Measurements from ENCODE around the gene PKMYT1.

Gene PKMYT1

DNA sequence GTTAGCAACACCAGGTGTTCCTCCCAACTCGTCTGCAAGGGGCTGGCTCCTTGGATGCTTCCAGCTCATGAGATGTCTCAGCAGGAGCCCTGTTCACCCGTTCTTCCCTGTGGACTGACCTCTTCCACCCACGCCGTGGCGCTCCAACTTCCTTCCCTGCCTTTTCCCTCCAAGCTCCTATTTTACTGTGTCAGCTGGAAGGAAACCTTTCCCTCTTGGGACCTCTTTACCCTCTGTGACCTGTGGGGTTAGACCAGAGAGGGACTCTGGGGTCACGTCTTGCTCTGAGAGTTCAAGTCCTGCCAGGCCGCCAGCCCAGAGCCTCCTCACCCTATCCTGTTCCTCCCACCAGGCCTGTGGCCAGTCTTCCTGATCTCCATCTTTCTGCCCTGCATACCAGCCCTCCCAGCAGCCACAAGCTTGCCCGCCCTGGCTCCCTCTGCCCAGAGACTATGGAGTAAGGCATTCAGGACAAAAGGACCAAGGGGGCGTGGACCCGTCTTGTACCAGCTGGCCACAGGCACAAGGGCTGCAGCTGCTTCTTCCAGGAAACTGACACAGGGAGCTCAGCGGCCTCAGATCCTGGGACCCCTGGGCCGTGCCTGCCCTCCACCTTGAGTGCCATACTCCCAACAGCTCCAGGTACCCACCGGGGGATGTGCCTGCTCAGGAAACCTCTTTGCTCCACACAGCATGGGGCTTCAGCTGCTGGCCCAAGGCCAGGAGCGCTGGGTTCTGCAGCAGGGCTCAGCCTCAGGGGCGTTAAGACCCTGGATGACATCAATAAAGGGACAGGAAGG lies 8.1 kb downstream of the PKMYT1 start:
- no peak for DNase-seq

DNA sequence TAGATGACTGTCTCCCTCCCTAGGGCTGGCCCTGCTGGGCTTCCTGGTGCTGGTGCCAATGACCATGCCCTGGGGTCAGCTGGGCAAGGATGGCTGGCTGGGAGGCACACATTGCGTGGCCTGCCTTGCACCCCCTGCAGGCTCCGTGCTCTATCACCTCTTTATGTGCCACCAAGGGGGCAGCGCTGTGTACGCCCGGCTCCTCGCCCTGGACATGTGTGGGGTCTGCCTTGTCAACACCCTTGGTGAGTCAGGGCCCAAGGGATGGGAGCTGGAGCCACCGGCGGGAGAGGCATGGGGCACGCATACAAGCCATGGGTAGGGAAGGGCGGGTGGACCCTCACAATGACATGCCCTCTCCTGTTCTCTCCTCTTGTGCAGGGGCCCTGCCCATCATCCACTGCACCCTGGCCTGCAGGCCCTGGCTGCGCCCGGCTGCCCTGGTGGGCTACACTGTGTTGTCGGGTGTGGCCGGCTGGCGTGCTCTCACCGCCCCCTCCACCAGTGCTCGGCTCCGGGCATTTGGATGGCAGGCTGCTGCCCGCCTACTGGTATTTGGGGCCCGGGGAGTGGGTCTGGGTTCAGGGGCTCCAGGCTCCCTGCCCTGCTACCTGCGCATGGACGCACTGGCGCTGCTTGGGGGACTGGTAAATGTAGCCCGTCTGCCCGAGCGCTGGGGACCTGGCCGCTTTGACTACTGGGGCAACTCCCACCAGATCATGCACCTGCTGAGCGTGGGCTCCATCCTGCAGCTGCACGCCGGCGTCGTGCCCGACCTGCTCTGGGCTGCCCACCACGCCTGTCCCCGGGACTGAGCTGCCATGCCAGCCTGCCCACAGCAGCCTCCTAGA lies 8.9 kb downstream of the PKMYT1 start:
- DNase-seq = no peak

DNA sequence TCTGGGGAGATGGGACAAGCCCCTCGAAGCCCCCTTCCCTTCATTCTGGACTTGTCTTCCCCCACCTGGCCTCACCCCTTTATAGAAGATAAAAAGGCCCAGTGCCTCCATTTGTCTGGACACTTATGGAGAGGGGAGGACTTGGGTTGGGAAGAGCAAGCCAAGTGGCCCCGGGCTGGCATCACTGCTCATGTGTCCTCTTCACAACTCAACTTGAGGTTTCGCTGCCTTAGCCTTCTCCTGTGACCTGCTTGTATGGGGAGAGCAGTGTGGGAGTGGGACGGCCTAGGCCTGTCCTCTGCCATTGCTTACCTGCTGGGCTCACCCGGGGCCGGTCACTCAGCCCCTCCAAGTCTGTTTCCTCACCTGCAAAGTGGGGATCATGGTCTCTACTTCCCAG lies 9.7 kb downstream of the PKMYT1 start:
- no peak for DNase-seq

DNA sequence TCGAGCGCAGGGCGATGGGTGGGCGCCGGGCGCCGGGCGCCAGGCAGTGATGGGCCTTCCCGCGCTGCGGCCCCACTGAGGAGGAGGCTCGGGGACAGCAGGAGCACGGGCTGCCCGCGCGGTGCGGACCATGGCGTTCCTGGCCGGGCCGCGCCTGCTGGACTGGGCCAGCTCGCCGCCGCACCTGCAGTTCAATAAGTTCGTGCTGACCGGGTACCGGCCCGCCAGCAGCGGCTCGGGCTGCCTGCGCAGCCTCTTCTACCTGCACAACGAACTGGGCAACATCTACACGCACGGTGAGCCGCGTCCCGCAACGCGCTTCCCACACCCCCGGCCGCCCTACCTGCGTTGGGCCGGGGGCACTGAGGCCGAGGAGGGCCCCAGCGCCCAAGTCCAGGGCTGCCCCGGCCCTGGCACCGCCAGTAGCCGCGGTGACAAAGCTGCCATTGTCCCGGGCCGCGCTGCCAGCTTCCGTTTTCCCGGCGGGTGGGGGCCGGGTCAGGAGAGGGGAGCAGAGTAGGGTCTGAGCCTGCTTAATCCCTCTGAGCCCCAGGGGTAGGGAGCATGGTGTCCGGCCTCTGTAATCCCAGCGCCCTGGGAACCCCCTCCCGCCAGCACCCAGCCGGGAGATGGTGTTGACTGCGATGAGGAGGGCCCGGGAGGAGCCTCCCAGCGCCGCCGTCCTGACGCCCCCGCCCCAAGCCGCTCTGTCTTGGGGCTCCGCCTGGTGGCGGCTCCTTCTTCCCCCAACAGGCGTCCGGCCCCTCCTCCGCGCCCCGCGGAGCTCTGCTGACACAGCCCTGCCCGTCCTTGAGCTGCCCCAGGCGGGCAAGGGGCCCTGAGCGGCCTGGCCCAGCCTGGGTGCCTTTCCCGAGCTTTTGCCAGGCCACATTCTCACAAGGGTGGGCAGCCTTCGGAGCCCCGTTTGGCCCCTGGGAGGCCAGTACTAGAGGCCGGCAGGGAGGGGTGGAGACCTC lies 10.4 kb downstream of the PKMYT1 start:
- peak; percentile 45 to 62 for DNase-seq

DNA sequence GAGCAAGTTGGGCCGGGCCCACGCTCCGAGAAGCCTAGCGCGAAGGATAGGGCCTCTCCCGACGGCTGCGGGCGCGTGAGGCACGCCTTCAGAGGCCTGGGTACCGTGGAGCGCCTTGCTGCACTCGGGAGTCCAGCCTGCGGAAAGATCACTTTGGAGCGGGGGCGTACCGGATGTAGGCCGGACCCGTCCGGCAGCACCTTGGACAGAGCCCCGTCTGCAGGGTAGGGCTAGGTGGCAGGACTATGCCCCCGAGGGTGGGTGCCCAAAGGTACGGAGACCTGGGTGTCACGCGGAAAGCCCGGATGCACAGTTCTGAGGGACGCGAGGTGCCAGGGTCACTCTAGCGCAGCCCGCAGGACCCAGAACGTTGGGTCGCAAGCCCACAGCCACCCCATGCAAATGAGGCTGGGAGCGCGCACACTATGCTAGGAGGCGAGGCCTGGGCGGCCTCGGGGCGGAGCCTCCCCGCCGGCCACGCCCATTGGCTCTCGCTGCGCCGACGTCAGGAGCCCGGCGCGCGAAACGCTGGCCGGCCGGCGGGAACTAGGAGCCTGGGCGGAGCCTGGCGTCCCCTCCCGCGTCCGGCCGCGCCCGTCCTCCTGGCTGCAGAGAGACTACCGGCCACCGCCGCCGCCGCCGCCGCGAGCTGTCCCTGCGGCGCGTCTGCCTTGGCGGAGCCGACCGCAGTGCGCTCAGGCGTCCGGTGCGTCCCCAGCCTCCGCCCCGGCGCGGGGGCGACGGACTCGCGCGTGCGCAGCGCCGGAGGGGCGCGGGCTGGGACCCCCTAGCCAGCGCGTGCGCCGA lies 11.3 kb downstream of the PKMYT1 start, which contains the start of gene PAQR4:
Gene PAQR4 (plus strand): TSS at position 611 of the 807 bp plus-strand sequence. CDS start 327 bp downstream, outside the sequence.
- DNase-seq = peak; percentile 75 to 93

DNA sequence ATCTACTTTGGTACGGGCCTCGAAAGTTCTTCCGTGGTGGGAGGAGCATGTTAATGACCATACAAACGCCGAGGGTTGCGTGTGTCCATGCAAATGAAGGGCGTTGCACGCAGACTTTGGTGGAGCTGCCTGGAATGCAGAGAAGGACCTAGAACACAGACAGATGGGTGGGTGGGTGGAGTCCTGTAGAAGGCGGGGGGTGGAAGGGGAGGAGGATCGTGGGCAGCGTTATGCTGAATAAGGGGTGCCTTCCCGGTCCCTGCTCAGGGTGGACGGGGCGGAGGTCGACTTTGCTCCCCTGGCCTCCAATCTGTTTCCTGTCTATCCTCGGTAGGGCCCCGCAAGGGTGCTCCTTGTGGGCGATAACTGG lies 11.9 kb downstream of the PKMYT1 start:
- no peak for DNase-seq

DNA sequence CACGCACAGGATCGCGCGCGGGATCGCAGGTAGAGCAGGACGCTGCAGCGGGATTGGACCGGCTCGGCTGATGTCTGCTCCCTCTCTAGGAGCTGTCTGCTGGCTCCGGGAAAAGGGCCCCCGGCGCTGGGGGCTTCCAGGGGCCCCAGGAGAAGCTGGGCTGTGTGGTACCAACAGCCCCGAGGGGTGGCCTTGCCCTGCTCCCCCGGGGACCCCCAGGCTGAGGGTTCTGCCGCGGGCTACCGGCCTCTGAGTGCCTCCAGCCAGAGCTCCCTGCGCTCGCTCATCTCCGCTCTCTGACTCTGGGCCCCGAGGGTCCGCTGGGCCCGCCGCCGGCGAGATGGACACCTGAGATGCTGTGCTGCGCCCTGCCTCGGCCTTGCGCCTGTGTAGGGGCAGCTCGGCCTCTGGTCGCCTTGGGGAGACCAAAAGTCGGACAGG lies 12.5 kb downstream of the PKMYT1 start:
- DNase-seq = no peak

DNA sequence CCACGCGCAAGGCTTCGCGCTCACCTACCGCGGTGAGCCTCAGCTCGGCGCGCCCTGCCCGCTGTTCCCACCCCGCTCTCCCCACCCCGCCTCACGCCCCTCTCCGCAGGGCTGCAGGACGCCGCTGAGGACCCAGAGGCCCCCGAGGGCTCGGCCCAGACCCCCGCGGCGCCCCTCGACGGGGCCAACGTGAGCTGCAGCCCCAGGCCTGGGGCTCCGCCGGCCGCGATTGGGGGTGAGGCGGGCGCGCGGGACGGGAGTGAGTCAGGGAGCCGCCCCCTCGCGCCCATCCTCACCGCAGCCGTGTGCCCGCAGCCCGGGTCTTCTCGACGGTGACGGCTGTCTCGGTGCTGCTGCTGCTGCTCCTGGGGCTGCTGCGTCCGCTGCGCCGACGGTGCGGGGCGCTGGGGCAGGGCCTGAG lies 13.0 kb downstream of the PKMYT1 start:
- no peak for DNase-seq

DNA sequence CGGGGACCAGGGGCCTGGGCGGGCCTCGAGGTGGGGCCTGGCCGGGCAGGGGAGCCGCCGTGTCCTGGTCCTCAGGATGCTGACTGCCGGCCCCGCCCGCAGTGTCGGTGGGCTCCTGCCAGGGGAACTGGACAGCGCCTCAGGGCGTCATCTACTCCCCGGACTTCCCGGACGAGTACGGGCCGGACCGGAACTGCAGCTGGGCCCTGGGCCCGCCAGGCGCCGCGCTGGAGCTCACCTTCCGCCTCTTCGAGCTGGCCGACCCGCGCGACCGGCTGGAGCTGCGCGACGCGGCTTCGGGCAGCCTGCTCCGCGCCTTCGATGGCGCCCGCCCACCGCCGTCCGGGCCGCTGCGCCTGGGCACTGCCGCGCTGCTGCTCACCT lies 13.4 kb downstream of the PKMYT1 start:
- DNase-seq = no peak

DNA sequence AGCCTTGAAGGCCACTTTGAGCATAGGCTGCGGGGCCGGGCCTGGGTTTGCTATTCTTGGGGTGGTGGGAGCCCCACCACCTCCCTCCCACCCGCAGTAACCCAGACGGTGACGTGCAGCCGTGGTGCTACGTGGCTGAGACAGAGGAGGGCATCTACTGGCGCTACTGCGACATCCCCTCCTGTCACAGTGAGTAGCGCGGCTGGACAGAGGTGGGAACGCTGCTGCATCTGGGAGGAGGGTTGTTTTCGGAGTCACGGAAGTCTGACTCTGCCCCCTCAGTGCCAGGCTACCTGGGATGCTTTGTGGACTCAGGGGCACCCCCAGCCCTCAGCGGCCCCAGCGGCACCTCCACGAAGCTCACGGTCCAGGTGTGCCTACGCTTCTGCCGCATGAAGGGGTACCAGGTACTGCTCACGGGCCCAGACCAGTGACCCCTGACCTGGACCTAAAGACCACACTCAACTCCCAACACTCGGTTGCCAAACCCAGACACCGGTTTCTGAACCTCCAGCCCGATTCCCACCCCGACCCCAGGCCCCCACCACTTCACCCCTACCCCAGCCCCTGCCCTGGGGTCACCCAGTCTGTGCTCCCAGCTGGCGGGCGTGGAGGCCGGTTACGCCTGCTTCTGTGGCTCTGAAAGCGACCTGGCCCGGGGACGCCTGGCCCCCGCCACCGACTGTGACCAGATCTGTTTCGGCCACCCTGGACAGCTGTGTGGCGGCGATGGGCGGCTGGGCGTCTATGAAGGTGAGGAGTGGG lies 14.0 kb downstream of the PKMYT1 start:
- no peak for DNase-seq

DNA sequence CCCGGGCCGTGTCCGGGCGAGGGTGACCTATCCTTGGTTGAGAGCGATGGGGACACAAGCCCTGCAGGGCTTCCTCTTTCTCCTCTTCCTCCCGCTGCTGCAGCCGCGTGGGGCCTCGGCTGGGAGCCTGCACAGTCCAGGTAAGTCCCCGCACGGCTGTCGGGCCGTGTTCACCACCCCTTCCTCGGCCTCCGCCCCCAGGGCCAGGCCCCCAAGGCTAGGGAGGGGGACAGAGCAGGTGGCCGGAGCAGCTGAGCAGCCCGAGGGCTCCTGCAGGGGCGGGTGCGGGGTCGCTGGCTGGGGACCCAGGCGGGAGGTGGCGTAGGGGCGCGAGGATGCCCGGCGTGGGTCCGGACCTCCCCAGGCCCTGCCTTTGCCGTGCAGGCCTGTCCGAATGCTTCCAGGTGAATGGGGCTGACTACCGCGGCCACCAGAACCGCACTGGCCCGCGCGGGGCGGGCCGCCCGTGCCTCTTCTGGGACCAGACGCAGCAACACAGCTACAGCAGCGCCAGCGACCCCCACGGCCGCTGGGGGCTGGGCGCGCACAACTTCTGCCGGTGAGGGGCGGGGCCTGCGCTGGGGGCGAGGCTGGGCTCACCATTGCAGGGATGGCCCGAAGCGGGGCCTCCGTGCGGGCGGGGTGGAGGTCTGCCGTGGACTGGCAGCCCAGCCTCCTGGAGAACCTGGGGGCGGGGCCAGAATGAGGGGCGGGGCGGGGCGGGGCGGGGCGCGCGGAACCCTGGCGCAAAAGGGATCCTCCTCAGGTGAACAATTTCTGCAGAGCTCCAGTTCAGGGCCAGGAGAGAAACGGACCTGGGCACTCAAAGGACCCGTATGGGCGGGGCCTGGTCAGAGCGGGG lies 15.5 kb downstream of the PKMYT1 start:
- peak; percentile 69 to 88 for DNase-seq

DNA sequence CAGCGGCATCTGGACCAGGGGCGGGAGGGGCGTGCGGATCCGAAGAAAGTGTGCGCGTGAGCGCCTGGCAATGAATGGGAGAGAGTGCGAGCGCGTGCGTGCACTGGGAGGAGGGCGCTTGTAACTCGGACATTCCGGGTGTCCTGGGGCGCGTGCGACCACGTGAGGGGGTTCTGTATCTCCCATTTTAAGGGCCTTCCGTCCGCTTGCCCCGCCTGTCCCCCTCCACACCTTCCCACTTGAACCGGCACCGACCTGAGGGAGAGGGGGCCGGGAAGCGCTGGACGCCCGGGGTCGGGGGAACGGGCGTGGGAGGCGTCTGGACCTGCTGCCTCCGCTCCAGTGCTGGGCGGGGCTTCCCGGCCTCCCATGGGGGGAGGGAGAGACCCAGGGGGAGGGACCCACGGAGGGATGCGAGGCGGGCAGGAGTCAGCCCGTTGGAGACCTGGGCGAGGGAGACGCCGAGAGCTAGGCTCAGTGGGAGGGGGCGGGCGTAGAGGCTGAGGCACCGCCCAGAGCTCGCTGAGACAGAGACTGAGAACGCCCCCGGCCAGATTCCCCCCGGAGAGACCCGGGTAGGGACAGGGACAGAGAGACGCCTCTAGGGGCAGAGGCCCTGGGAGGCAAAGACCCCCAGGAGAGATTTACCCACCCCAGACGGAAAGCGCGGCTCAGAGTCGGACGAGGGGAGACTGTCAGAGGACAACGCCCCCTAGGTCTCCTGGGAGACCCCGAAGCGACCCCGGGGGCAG lies 16.3 kb downstream of the PKMYT1 start, which contains the start of gene KREMEN2:
Gene KREMEN2 (plus strand): TSS at position 553 of the 752 bp plus-strand sequence. CDS start 246 bp downstream, outside the sequence.
- DNase-seq = peak; percentile 82 to 90

DNA sequence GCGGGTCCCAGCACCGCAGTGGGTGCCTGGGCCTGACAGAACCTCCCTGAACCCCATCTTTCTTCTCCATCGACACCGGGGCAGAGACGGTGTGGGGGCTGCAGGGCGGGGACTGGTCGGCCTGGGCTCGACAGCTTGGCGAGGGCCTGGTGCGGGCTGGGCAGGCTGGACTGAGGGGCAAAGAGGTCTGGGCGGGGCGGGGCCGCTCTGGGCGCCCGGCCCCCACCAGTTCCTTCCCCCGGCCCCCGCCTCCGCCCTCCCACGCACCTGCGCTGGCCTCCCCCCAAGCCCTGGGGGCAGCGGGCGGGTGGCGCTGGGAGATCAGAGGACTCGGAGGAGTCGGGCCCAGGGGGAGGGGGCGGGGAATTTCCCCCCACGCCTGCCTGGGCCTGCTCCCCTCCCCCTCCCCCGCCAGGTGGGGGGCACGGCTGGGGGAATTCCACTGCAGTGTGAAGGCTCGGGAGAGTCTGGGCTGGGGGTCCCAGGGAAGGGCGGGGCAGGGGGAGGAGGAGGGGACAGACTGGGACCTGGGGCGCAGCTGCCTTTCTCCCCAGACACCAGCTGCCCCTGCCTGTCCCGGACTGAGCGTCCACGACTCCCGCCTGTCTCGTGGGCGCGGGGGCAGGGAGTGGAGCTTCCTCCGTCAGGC lies 17.0 kb downstream of the PKMYT1 start:
- DNase-seq = peak in 1 of 2 experiments; percentile 56

DNA sequence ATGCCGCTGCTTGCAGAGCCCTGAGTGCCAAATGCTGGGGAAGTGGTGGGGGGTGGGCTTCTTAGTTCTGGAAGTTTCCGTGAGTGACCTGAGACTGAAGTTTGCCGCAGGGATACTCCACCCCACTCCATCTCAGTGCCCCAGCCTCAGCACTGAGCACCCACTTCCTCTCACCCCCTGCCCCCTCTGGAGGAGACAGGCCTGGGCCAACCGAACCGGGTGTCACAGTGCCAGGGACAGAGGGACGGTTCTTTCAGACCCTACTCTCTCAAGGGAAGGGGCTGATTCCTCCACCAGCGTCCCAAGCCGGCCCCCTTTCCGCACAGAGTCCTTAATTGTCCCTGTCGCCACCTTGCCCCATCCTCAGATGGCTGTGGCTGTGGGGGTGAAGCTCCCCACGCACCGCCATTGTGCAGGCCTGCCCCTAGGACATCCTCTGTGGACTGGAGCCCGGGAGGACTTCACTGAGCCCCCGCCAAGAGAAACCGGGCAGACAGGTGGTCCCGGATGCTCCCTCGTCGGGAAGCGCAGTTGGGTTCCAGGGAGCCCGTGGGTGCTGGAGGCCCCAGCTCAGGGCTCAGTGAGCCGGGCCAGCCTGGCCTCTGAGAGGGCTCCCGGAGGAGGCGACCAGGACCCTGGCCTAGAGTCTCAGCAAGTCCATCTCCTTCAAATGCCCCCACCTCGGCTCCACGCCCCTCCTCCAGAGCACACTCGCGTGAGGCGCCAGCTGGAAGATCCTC lies 17.7 kb downstream of the PKMYT1 start:
- no peak for DNase-seq

DNA sequence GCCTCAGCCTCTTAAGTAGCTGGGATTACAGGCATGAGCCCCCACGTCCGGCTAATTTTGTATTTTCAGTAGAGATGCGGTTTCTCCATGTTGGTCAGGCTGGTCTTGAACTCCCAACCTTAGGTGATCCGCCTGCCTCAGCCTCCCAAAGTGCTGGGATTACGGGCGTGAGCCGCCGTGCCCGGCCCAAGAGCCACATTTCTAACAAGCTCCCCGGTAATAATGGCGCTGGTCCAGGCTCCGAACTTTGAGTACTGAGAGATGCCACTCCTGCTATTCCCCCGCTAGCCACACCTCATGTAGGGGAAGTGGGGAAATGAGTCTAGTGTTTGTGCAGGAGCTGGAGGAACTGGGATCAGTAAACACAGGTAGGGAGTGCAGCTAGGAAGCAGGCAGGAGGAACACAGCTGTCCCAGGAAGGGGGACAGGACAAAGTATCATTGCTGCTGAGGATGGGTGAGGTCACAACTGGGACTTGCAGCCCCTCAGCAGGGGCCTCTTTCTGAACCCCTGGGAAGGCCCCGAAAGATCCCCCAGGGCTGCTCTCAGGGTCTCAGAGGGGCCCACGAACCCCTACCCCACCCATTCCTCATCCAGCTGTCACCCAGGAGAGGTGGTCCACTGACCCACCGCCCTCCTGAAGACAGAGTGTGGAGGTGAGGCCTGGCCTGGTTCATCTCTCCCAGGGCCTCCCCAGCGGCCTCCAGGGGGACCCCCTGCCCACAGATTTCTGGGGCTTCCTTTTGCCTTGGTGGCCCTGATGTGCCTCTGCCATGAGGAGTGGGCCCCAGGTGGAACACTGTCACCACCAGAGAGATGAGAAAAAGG lies 19.8 kb downstream of the PKMYT1 start:
- DNase-seq = no peak

DNA sequence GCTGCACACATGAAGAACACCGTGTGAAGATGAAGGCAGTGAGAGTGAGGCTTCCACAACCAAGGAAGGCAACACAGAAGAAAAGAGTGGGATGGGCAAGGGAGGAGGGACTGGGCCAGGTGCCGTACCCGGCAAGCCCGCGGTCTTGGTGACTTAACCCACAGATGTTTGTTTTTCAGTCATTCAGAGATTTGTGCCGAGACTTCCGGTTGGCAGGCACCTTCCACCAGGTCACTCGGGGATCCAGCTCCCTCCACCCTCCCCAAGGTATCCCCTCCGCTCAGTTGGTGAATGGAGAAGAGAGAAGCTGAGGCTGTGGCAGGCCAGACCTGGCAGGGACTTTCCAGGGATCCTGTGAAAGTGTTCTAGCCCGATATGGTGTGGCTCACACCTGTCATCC lies 21.0 kb downstream of the PKMYT1 start:
- no peak for DNase-seq

DNA sequence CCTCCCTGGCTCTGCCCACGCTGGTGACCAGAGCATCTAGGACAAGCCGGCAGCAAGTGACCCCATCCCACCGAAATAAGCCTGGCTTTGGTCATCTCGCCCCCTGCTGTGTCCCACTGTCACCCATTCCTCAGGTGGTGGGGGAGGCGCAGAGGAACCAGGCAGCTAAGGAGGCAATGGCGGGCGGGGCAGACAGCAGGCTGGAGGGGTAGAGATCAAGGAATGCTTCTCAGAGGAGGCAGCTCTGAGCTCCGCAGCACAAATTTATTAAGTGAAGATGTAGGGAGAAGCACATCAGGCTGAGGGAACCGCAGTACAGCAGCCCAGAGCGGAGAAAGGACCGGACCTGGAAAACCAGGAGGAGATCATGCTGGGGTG lies 23.7 kb downstream of the PKMYT1 start:
- DNase-seq = no peak

All from NCI-H524 (cell line).